HG02970 (cell line): ENCODE results near the gene BPI.
"Not testable (repeated sequence)": the region's sequence is repeated elsewhere in the genome, so short reads cannot be mapped to it uniquely, and the experiment has no call there.

ENCODE experiments used
- ATAC-seq: cut with Tn5 transposase; IDR thresholded peaks from one replicate; pipeline ENCODE4 v1.9.1; 2021; ENCODE audit warnings: mild to moderate bottlenecking, moderate library complexity, moderate number of reproducible peaks; ENCODE audit not compliant: unreplicated experiment, low FRiP score

BPI gene

GRCh38 chr20:38330638-38331037 is 26.7 kb downstream of the BPI start:
- no peak for ATAC-seq

DNA sequence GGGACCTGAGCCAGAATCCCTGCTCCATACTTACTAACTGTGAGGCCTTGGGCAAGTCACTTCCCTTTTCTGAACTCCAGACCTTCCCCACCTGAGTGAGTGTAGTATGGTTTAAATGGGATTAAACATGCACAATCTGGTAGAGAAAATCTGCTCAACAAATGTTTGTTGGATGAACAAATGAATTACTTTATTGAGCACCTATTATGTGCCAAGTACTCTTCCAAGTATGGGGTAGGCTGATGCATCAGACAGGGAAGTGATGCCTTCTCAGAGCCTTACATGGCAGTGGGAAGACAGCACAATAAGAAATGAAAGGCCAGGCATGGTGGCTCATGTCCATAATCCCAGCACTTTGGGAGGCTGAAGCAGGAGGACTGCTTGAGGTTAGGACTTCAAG is 27.3 kb downstream of the BPI start:
- ATAC-seq: no peak

GRCh38 chr20:38331814-38332213 is 27.9 kb downstream of the BPI start:
- no peak for ATAC-seq

DNA sequence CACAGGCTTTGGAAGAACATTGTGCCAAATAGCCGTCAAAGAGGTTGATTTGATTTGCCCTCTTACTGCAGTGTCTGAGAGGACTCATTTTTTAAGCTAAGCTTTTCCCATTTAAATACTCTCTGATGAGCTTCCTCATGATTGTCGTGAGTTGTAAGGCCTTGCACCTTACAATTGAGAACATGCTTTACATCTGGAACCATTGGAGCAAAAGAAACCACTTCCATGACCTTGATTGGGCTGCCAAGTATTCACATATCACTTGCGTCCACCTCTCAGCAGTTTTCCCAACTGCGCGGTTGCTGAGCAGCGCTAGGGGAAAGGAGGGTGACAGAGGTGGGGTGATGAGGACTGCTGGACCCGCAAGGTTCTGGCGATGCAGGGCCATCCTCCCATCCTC is 30.1 kb downstream of the BPI start:
- no peak for ATAC-seq

DNA sequence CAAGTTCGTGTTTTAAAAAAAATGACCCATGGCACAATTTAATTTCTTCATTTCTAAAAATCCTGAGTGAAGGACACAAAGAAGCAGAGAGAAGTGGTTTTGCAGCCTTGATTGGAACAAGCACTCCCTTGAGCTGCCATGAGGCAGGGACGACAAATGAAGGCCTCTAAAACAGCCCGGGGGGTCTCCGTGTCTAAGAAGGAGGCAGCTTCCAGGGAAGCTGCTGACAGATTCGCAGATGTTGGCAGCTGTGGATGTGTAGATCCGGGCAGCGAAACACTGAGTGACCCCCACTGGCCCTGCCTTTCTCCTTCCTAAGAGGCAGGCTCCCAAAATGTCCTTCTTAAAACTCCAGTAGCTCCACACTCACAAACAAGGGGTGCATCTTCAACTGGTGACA is 32.8 kb downstream of the BPI start:
- no peak for ATAC-seq

DNA sequence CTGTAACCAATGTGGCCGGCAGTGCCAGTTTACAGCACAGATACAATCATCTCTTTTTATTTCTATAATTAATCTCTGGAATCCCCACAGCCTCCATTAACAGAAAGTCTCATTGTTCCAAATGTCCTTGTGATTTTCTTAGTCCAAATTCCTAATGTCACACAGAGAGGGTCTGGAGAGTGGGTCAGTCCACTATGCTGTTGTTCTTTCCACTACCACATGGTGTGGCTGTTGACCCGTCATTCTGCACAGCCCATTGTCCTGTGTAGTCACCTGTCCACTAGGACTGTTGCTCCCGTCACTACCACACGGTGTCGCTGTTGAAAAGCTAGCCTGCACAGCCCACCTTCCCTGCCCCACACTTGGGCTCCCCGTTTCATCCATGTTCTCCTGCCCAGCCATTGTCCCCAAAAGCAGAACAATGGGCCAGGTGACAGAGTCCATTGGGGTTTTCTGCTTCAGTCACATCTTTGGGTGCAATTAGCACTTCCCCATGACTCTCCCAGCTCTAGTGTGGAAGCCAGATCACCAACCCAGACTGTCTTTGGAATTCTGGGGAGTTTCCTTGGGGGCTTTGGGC is 33.7 kb downstream of the BPI start:
- ATAC-seq: no peak

DNA sequence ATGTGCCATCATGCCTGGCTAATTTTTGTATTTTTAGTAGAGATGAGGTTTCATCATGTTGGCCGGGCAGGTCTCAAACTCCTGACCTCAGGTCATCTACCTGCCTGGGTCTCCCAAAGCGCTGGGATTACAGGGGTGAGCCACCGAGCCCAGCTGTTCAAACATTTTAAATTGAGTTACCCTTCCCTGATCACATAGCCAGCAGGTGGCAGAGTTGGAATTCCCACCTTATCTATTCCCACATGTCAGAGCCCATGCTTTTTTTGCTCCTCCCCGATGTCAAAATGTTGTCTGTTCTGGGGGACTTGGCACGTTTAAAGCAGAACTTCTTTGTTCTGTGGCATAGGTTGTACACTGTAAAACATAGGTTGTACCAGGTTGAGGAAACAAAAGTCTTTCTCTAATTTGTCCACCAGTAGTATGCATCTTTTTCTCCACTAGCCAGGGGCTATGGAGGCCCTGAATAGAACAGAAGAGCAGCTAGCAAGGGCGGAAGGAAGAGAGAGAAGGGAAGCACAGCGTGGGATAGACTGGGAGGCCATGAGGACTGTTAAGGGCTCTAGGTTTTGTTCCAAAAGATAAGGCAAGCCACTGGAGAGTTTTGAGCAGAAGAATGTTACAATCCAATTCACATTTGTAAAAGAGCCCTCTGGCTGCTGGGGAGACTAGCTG is 35.0 kb downstream of the BPI start:
- ATAC-seq: no peak

GRCh38 chr20:38339521-38339896 is 35.6 kb downstream of the BPI start:
- not testable (repeated sequence) for ATAC-seq

- no peak for ATAC-seq
These were observed 36.0 kb downstream of the BPI start for GRCh38 chr20:38339997-38340396.

DNA sequence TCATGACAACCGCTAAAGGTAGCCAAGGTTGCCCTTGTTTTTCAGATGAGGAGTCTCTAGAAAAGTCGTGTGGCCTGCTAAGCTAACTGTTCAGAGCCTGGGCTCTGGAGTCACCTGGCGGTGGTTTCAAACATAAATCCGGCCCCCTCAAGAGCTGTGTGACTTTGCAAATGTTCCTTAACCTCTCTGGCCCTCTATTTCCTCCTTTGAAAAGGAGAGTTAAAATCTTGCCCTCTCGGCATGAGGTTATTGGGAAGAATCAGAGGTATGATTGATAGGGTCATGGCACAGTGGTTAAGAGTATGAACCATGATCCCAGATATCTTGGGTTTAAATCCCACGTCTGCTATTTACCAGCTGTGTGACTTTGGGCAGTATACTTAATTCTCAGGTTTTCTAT is 36.7 kb downstream of the BPI start:
- no peak for ATAC-seq

- no peak for ATAC-seq
These were observed 38.3 kb downstream of the BPI start for GRCh38 chr20:38342216-38342615.

- no peak for ATAC-seq
These were observed 38.9 kb downstream of the BPI start for GRCh38 chr20:38342713-38343310.

GRCh38 chr20:38343311-38344106 is 39.6 kb downstream of the BPI start:
- ATAC-seq: no peak

DNA sequence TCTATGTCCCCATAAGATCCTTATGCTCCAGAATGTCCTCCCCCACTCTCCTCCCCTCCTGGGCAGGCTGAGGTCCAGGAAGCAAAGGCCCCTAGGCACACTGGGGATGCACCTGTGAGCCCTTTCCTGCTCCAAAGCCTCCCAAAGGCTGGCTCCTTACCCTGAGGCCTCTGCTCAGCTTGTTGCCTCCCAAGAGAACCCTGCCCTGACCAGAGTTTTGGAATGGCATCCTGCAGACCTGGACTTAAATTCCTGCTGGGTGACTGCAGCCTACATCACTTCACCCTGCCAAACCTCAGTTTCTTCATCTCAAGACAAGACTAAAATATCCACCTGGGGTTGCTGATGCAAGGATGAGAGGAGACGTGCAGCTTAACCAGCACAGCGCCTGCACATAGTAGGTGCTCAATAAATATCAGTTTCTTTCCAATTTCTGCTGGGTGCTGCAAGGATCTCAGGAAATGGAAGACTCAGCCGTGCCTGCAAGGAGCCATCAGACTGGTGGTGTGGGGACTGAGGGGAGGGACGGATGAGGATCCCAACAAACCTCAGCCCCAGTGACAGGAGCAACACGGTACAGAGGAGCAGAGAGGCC is 40.2 kb downstream of the BPI start:
- no peak for ATAC-seq

DNA sequence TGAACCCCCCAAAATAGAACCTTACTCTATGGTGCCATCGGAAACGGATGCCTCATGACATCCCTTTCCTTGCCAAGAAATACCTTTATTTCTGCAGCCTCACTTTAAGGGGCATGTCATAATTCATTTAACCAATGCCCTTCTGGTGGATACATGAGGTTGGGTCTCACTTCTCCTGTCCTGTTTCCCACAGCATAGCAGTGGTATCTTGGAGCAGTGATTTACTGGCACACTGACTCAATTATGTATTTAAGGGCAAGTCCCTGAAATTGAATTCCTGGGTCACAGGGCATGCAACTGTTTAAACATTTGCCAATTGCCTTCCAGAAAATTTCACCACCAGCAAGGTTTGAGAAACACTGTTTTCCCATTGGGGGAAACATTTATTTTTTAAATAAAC is 41.7 kb downstream of the BPI start:
- ATAC-seq: no peak

- no peak for ATAC-seq
These were observed 42.3 kb downstream of the BPI start, which contains the start of gene LBP for GRCh38 chr20:38346247-38346651. Gene LBP (plus strand): TSS chr20:38346482. CDS start chr20:38346517, 35 bp downstream.

DNA sequence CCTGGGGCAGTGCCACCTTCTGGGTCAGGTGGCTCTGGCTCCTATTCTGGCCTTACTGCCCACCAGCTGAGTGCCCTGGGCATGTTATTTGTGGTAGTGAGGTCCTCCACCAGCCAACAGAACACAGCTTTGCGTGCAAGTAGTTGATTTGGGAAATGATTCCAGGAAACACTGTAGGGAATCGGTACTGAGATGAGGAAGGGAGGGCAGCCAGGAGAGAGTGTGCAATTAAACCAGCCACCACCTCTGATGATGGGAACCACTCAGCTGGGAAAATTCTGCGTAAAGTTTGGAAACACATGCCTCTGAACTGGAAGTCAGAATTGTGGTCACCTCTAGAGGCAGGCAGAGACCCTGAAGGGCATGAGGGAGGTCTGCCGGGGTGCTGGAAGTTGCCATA is 42.8 kb downstream of the BPI start:
- no peak for ATAC-seq

GRCh38 chr20:38349856-38350255 is 45.9 kb downstream of the BPI start:
- ATAC-seq: no peak

- no peak for ATAC-seq
These were observed 47.2 kb downstream of the BPI start for GRCh38 chr20:38350879-38351775.

DNA sequence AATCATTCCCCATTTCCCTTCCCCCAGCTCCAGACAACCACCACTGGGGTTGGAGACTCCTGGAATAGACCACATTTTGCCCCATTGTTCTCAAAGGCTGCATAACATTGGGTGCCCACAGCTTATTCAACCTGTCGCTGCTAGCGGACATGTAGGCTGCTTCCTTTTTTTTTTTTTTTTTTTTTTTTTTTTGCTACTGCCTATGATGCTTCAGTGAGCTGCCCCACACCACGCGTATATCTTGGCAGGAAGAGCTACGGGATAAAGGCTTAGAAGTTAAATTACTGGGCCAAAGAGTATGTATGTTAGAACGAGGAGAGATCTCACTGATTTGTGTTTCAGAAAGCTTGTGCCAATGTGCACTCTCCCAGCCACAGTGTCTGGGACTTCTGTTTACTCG is 49.4 kb downstream of the BPI start:
- ATAC-seq: no peak
